ENCODE measurements around the gene DOHH. TPM values are rescaled to one million over a fixed set of nuclear protein-coding genes. Genes with fewer than 3 reads are reported as not detected.
"Not testable (repeated sequence)": the region's sequence is repeated elsewhere in the genome, so short reads cannot be mapped to it uniquely, and the experiment has no call there.

The DOHH gene
- total RNA-seq, 1 donor = 8.3 TPM

GRCh38 chr19:3530389-3530788 lies 29.9 kb upstream of the DOHH start:
- H3K4me1 ChIP-seq (ENCODE audit: insufficient read depth, low read length) = no peaks in the 10 kb centered on the region
- no peak for DNase-seq (ENCODE audit: insufficient read length, low spot score, missing footprints)
- no peak overlapping the region for H3K4me3 ChIP-seq (ENCODE audit: insufficient read depth, low read length)
- peaks cover 52% of the 10 kb centered on the region for H3K36me3 ChIP-seq (ENCODE audit: insufficient read depth, low read length)
- H3K9me3 ChIP-seq (ENCODE audit: low read depth, low read length) = no peaks in the 10 kb centered on the region
- no peak overlapping the region for H3K4me2 ChIP-seq (ENCODE audit: insufficient read depth, low read length)
- no peaks in the 10 kb centered on the region for H3K27me3 ChIP-seq (ENCODE audit: insufficient read depth, low read length)
- TF ChIP-seq CTCF (IDR thresholded peaks at IDR 0.05; ENCODE audit: extremely low read depth, low read depth, low read length) = no peak
- H4K20me1 ChIP-seq (ENCODE audit: insufficient read depth, low read length) = peaks cover 19% of the 10 kb centered on the region
- no peak overlapping the region for H2AFZ ChIP-seq (ENCODE audit: low read length)
- H3K27ac ChIP-seq (ENCODE audit: low read depth, low read length) = no peak overlapping the region
- peaks cover 9% of the 10 kb centered on the region for H3K79me2 ChIP-seq (ENCODE audit: insufficient read depth, low read length)

GRCh38 chr19:3529299-3529698 lies 28.8 kb upstream of the DOHH start:
- not testable (repeated sequence) for H3K4me1 ChIP-seq (ENCODE audit: insufficient read depth, low read length); DNase-seq (ENCODE audit: insufficient read length, low spot score, missing footprints); H3K27me3 ChIP-seq (ENCODE audit: insufficient read depth, low read length); H3K4me3 ChIP-seq (ENCODE audit: insufficient read depth, low read length); H3K4me2 ChIP-seq (ENCODE audit: insufficient read depth, low read length); H3K9me3 ChIP-seq (ENCODE audit: low read depth, low read length); H3K27ac ChIP-seq (ENCODE audit: low read depth, low read length); H2AFZ ChIP-seq (ENCODE audit: low read length)
- peaks cover 20% of the 10 kb centered on the region for H4K20me1 ChIP-seq (ENCODE audit: insufficient read depth, low read length)
- H3K79me2 ChIP-seq (ENCODE audit: insufficient read depth, low read length) = peaks cover 14% of the 10 kb centered on the region
- H3K36me3 ChIP-seq (ENCODE audit: insufficient read depth, low read length) = peaks cover 52% of the 10 kb centered on the region

- Histone ChIP-seq H3K27ac (ENCODE audit: low read depth, low read length) (no peak overlapping the region), H3K36me3 (ENCODE audit: insufficient read depth, low read length) (peaks cover 54% of the 10 kb centered on the region), H3K79me2 (ENCODE audit: insufficient read depth, low read length) (peaks cover 20% of the 10 kb centered on the region)
These were observed 28.2 kb upstream of the DOHH start for GRCh38 chr19:3528539-3529211.

GRCh38 chr19:3528080-3528479 lies 27.6 kb upstream of the DOHH start:
- Histone ChIP-seq H3K4me3 (ENCODE audit: insufficient read depth, low read length) (no peak overlapping the region), H3K36me3 (ENCODE audit: insufficient read depth, low read length) (peaks cover 52% of the 10 kb centered on the region), H3K4me1 (ENCODE audit: insufficient read depth, low read length) (no peaks in the 10 kb centered on the region), H3K9me3 (ENCODE audit: low read depth, low read length) (no peaks in the 10 kb centered on the region), H3K4me2 (ENCODE audit: insufficient read depth, low read length) (no peak overlapping the region), H2AFZ (ENCODE audit: low read length) (no peak overlapping the region), H3K27me3 (ENCODE audit: insufficient read depth, low read length) (no peaks in the 10 kb centered on the region), H4K20me1 (ENCODE audit: insufficient read depth, low read length) (peaks cover 29% of the 10 kb centered on the region), H3K79me2 (ENCODE audit: insufficient read depth, low read length) (peaks cover 26% of the 10 kb centered on the region), H3K27ac (ENCODE audit: low read depth, low read length) (no peak overlapping the region)
- peak; percentile 76 for DNase-seq (ENCODE audit: insufficient read length, low spot score, missing footprints)
- no peak for TF ChIP-seq CTCF (IDR thresholded peaks at IDR 0.05; ENCODE audit: extremely low read depth, low read depth, low read length)

More at GRCh38 chr19:3528539-3529211, 28.2 kb upstream of the DOHH start:
- Histone ChIP-seq H3K27me3 (ENCODE audit: insufficient read depth, low read length) (no peaks in the 10 kb centered on the region), H2AFZ (ENCODE audit: low read length) (no peak overlapping the region), H3K9me3 (ENCODE audit: low read depth, low read length) (no peaks in the 10 kb centered on the region), H3K4me1 (ENCODE audit: insufficient read depth, low read length) (no peaks in the 10 kb centered on the region), H3K4me3 (ENCODE audit: insufficient read depth, low read length) (no peak overlapping the region), H4K20me1 (ENCODE audit: insufficient read depth, low read length) (peaks cover 24% of the 10 kb centered on the region), H3K4me2 (ENCODE audit: insufficient read depth, low read length) (no peak overlapping the region)
- DNase-seq (ENCODE audit: insufficient read length, low spot score, missing footprints) = no peak
- TF ChIP-seq CTCF (IDR thresholded peaks at IDR 0.05; ENCODE audit: extremely low read depth, low read depth, low read length) = no peak
